Muscle of leg (tissue), 11 donors: ENCODE data around the gene MLNR. TPM values are rescaled to one million over a fixed set of nuclear protein-coding genes. Genes with fewer than 3 reads are reported as not detected.
A peak's percentile ranks its signal among the peaks of the same experiment; 100 is the strongest.

Experiments
- DNase-seq: peaks from one replicate; pipeline ENCODE4 v3.0.0; 2013
- H3K27ac ChIP-seq: one replicate; pipeline ENCODE4 v1.5.1; 2013; ENCODE audit warnings: mild to moderate bottlenecking, low read length, control low read depth
- H3K27me3 ChIP-seq: one replicate; pipeline ENCODE4 v1.6.1; 2013; ENCODE audit warnings: low read length; ENCODE audit not compliant: control insufficient read depth, insufficient read depth
- H3K36me3 ChIP-seq: one replicate; pipeline ENCODE4 v1.6.1; 2013; ENCODE audit warnings: low read length; ENCODE audit not compliant: control insufficient read depth, insufficient read depth
- H3K4me1 ChIP-seq: one replicate; pipeline ENCODE4 v1.6.1; 2013; ENCODE audit warnings: low read length; ENCODE audit not compliant: control insufficient read depth, insufficient read depth
- H3K4me3 ChIP-seq: one replicate; pipeline ENCODE4 v1.5.1; 2013; ENCODE audit warnings: low read length, control low read depth
- H3K9me3 ChIP-seq: replicated peaks from 2 replicates; pipeline ENCODE4 v1.6.1; 2013; ENCODE audit warnings: low read depth, low read length; ENCODE audit not compliant: control insufficient read depth
- WGBS: methylation state at CpG from one replicate; pipeline ENCODE4 v1.1.5; 2013; ENCODE audit warnings: missing lambda C conversion rate; ENCODE audit not compliant: insufficient coverage; 5-methylcytosine and 5-hydroxymethylcytosine counted together
- polyA plus RNA-seq, 8 donors: library from polyadenylated mRNA; unstranded; fragments of 120-200 nt; gene quantifications; one replicate each; pipeline versions ENCODE4 v1.2.1 to v1.2.3, GENCODE V29; 2013; ENCODE audit warnings: inconsistent platforms in 1 of 8, low replicate concordance in 1 of 8; ENCODE audit not compliant: insufficient read length in 8 of 8, insufficient read depth in 1 of 8
- total RNA-seq: library from RNA; stranded (reverse); fragments of 120-200 nt; gene quantifications from one replicate; pipeline ENCODE4 v1.2.4, GENCODE V29; 2013

MLNR gene
- total and polyA plus RNA-seq, 9 donors = 0.10 TPM; not detected in 8

DNA sequence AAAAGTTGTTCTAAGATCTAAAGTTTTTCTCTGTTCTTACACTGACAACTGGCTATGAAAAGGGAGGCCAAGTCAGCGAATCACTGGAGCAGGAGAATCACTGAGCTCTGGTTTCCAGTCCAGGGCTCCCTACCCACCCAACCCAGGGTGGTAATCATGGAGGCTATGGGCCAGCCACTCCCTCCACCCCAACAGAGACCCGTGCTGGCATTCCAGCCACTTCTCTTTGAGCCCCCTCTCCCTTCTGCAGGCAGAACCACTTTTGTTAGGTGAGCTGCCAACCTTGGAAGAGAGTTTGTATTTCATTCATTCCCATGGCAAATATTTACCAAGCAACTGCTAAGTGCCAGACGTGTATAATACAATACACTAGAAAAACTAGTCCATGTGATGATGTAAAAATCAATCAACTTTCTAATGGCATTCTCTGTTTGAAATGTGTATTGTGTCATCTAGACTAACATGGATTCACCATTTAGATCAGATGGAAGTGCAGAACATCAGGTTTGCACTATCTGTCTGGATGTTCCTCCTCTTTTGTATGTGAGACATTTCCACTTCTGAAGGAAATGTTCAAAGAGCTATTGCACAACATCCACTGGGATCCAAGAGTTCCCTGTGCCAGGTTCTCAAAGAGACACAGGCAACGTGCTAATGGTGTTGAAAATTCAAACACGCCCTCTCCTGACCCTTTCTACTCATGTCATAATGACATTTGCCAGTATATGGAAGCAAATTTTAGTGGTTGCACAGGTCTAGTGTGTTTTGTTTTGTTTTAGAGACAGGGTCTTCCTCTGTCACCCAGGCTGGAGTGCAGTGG, 5.3 kb downstream of the MLNR start:
- H3K27me3 ChIP-seq = peaks cover 39% of the 10 kb centered on the region
- H3K27ac ChIP-seq = no peak overlapping the region
- whole genome bisulfite sequencing = no CpG with 5 or more reads among the region's 5 CpGs
- H3K9me3 ChIP-seq = no peaks in the 10 kb centered on the region
- no peak overlapping the region for H3K4me3 ChIP-seq
- no peaks in the 10 kb centered on the region for H3K36me3 ChIP-seq
- no peak for DNase-seq
- peaks cover 7% of the 10 kb centered on the region for H3K4me1 ChIP-seq

DNA sequence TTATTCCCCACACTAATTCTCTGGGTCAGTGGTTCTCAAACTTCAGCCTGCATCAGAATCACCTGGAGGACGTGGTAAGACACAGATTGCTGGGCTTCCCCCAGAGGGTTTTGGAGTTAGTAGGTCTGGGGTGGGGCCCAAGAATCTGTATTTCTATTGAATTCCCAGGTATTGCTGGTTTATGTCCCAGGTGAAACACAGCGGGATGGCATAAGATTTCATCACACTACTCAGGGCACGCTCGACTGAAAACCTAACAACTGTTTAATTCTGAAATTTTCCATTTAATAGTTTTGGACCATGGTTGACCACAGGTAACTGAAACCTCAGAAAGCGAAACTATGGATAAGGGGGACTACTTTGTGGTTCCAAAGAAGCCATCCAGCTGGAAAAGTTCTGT, 6.5 kb downstream of the MLNR start:
- peaks cover 27% of the 10 kb centered on the region for H3K27me3 ChIP-seq
- no peak overlapping the region for H3K27ac ChIP-seq
- no CpG with 5 or more reads among the region's 5 CpGs for WGBS
- no peaks in the 10 kb centered on the region for H3K36me3 ChIP-seq
- no peak overlapping the region for H3K4me3 ChIP-seq
- no peaks in the 10 kb centered on the region for H3K4me1 ChIP-seq
- H3K9me3 ChIP-seq = no peaks in the 10 kb centered on the region
- no peak for DNase-seq

- no peaks in the 10 kb centered on the region for H3K9me3 ChIP-seq
- WGBS = 60% methylated on average over 1 of the region's 3 CpGs
- H3K4me1 ChIP-seq = no peaks in the 10 kb centered on the region
- no peak overlapping the region for H3K4me3 ChIP-seq
- no peak overlapping the region for H3K27ac ChIP-seq
- no peaks in the 10 kb centered on the region for H3K36me3 ChIP-seq
- H3K27me3 ChIP-seq = no peaks in the 10 kb centered on the region
- no peak for DNase-seq
Measured at GRCh38 chr13:49234741-49235140, 14.6 kb downstream of the MLNR start.

DNA sequence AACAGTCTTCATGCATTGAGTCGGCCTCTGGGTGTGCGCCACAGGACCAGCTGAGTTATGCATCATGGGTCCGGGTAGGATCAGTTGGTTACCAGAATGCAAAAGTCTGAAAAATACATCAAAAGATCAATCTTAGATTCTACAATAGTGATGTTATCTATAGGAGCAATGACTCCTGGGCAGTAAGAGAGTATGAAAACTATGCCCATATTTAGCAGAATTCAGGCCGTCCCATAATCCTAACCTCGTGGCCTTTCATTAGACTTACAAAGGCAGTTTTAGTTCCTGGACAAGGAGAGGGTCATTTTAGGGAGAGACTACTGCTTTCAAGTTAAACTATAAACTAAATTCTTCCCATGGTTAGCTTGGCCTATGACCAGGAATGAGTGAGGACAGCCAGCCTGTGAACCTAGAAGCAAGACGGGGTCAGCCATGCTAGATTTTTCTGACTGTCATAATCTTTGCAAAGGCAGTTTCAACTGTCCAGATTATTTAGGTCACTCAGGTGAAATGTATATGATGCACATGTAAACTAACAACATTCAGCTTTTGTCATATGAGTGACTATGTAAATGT, 15.8 kb downstream of the MLNR start:
- Histone ChIP-seq H3K9me3 (no peaks in the 10 kb centered on the region), H3K27me3 (no peaks in the 10 kb centered on the region), H3K36me3 (no peaks in the 10 kb centered on the region), H3K4me1 (no peaks in the 10 kb centered on the region), H3K4me3 (no peak overlapping the region), H3K27ac (no peak overlapping the region)
- WGBS = no CpG with 5 or more reads among the region's 6 CpGs
- no peak for DNase-seq

GRCh38 chr13:49238621-49239020, 18.5 kb downstream of the MLNR start:
- Histone ChIP-seq H3K27me3 (no peaks in the 10 kb centered on the region), H3K36me3 (no peaks in the 10 kb centered on the region), H3K27ac (no peak overlapping the region), H3K4me3 (no peak overlapping the region), H3K9me3 (no peaks in the 10 kb centered on the region), H3K4me1 (no peaks in the 10 kb centered on the region)
- DNase-seq = no peak
- no CpG with 5 or more reads among the region's 2 CpGs for WGBS

- Histone ChIP-seq H3K9me3 (no peaks in the 10 kb centered on the region), H3K27me3 (no peaks in the 10 kb centered on the region), H3K4me1 (no peaks in the 10 kb centered on the region), H3K27ac (no peak overlapping the region), H3K4me3 (no peak overlapping the region), H3K36me3 (no peaks in the 10 kb centered on the region)
- DNase-seq = no peak
- WGBS = 57% methylated on average over 1 of the region's 4 CpGs
Measured at GRCh38 chr13:49240017-49240416, 19.9 kb downstream of the MLNR start.

DNA sequence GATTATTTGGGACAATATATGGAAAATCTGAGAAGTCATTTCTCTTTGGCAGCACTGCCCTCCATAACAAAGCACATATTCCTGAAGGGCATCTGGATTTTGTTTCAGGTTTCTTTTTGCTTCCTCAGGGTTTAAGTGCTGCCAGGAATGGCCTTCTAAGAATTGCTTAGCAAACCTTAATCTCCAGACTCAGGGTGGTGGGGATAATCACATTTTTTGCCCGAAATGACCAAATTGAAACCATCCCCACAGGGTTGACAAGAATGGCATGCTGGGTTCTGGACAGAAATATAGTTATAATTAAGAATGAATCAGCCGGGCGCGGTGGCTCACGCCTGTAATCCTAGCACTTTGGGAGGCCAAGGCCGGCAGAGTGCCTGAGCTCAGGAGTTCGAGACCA, 21.2 kb downstream of the MLNR start:
- Histone ChIP-seq H3K4me3 (no peak overlapping the region), H3K27me3 (no peaks in the 10 kb centered on the region), H3K9me3 (no peaks in the 10 kb centered on the region), H3K36me3 (no peaks in the 10 kb centered on the region), H3K27ac (no peak overlapping the region), H3K4me1 (no peaks in the 10 kb centered on the region)
- DNase-seq = no peak
- 75% methylated on average over 6 of the region's 7 CpGs for WGBS

- no peak for DNase-seq
- H3K4me3 ChIP-seq = no peak overlapping the region
- no peaks in the 10 kb centered on the region for H3K9me3 ChIP-seq
- no peak overlapping the region for H3K27ac ChIP-seq
- H3K27me3 ChIP-seq = no peaks in the 10 kb centered on the region
- H3K4me1 ChIP-seq = no peaks in the 10 kb centered on the region
- H3K36me3 ChIP-seq = peaks cover 6% of the 10 kb centered on the region
Measured at GRCh38 chr13:49245101-49245500, 25.0 kb downstream of the MLNR start.

- WGBS = 0% methylated on average over 2 of the region's 4 CpGs
- Histone ChIP-seq H3K9me3 (no peaks in the 10 kb centered on the region), H3K27me3 (no peaks in the 10 kb centered on the region), H3K4me3 (peak overlapping the region; percentile 91), H3K27ac (peak overlapping the region; percentile 96), H3K4me1 (no peaks in the 10 kb centered on the region), H3K36me3 (peaks cover 10% of the 10 kb centered on the region)
- DNase-seq = no peak
Measured at GRCh38 chr13:49246850-49247642, 26.9 kb downstream of the MLNR start.
